Measurements from ENCODE around the gene ZNF100.
"Not testable (repeated sequence)": the region's sequence is repeated elsewhere in the genome, so short reads cannot be mapped to it uniquely, and the experiment has no call there.

ZNF100 gene

DNA sequence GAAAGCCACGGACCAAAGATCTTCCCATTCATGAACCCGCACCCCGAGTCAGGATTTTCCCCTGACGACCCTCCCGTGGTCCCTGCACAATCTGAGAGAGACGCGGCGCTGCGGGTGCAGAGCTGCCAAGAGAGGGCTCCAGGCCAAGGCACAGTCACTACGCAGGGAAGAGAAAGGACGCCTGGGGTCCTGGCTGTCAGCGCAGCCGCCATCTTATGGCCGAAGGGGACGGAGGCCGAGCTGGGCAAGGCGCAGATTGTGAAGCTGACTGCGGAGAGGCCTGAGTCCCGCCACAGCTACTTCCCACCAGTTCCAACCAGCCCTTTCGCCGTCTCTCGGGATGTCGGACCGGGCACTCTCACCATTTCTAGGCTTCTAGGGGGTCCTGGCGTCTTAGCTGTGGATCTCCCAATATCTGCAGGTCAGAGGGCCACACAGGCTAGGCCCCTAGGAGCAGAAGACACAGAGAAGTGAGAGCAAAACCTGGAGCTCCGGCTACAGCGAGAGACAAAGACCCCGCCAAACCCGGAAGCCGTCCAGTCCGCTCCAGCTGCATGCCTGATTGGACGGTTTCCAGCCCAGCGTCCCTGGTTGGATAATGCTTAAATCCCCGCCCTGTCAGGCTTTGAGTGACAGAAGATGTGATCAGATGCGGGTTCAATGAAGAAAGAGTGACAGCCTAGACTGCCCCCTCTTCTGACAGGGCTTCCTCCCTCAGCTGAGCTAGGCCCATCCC, at the start of gene ZNF100:
TSS of gene ZNF100 (minus strand) at position 515 of the 736 bp plus-strand sequence. CDS start at position 365, 150 bp downstream.
- DNase-seq, result peak; percentile 89

DNA sequence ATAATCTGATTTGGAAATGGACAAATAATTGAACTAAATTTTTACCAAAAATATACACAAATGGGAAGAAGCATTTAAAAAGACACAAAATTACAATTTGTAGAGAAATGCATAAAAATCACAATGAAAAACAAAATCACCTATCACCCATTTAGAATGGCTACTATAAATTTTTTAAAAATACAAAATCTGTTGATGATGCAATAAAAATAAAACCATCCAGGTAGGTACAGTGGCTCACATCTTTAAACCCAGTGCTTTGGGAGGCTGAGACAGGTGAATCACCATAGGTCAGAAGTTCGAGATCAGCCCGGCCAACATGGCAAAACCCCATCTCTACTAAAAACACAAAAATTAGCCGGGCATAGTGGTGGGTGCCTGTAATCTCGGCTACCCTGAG, 45.1 kb upstream of the ZNF100 start:
- no peak for DNase-seq

DNA sequence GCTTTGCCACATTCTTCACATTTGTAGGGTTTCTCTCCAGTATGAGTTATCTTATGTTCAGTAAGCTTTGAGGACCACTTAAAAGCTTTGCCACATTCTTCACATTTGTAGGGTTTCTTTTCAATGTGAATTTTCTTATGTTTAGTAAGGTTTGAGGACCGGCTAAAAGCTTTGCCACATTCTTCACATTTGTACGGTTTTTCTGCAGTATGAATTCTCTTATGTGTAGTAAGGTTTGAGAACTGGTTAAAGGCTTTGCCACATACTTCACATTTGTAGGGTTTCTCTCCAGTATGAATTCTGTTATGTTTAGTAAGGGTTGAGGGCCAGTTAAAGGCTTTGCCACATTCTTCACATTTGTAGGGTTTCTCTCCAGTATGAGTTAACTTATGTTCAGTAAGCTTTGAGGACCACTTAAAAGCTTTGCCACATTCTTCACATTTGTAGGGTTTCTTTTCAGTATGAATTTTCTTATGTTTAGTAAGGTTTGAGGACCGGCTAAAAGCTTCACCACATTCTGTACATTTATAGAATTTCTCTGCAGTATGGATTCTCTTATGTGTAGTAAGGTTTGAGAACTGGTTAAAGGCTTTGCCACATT, 41.1 kb upstream of the ZNF100 start:
- DNase-seq, result not testable (repeated sequence)

DNA sequence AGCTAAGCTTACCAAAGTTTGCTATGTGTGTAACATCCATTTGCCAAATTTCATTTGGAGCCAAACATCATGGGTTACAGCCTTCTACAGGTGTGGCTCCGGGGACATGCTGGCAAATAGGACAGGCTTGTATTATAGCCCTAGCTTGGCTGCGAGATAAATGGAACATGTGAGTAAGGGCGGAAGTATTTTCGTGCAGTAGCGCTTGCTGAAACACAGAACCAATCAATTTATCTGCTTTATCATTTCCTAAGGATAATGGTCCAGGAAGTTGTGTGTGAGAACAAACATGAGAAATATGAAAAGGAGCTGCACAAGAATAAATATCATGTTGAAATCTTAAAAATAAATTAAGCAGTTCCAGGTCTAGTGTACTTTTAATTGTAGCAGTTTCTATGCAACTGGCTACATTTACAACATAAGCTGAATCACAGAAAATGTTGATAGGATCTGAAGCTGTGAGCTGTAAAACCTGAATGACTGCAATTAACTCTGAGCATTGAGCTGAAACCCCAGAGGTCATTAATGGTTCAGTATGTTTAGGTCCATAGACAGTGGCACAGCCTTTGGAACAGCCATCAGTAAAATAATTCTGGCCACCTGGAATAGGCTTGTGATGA, 22.2 kb upstream of the ZNF100 start:
- DNase-seq, result no peak

DNA sequence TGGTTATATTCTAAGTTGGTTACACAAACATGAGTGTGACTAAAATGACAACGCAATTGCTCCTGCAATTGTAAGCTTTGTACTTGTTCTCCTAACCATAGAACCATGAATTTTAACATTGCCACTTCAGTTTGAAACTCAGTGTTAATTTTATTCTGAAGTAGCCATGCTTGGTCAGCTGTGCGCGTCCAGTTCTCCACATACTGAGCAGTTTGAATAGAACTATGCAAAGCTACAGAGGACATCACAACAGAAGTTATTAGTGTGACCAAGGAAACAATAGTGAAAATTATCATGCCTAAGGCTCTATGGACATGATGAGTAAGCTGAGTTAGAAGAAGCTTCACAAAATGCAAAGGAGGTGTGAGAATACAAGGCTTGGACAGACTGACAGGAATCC, 19.6 kb upstream of the ZNF100 start:
- DNase-seq, result no peak

DNA sequence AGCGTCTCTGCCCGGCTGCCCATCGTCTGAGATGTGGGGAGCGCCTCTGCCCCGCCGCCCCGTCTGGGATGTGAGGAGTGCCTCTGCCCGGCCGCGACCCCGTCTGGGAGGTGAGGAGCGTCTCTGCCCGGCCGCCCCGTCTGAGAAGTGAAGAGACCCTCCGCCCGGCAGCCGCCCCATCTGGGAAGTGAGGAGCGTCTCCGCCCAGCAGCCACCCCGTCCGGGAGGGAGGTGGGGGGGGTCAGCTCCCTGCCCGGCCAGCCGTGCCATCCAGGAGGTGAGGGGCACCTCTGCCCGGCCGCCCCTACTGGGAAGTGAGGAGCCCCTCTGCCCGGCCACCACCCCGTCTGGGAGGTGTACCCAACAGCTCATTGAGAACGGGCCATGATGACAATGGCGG, 8.4 kb upstream of the ZNF100 start:
- DNase-seq, result not testable (repeated sequence)

DNA sequence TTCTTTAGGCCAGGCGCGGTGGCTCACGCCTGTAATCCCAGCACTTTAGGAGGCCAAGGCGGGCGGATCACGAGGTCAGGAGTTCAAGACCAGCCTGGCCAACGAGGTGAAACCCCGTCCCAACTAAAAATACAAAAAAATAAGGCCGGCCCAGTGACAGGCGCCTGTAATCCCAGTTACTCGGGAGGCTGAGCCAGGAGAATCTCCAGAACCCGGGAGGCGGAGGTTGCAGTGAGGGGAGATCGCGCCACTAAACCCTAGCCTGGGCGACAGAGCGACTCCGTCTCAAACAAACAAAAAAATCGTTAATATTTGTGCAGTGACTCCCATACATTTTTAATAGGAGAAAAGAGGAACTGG, 694 bp downstream of the ZNF100 start:
- not testable (repeated sequence) for DNase-seq

DNA sequence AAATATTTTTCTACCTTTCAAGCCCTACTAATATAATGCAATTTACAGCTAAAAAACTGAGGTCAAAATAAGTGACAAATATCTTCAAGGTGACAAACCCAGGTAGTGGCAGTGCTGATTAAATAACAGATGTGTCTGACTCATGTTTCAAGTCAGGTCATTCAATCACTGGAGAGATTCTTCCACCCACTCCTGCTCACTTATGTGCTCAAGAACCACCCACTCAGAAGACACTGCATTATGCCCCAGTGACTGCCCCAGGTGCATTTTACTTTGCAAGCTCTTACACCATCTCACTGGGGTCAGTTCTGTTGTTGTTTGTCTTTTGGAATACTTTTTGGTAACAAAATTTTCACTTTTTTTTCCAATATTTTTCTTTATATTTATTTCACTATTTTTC, 2.2 kb downstream of the ZNF100 start:
- DNase-seq, result peak; percentile 7

DNA sequence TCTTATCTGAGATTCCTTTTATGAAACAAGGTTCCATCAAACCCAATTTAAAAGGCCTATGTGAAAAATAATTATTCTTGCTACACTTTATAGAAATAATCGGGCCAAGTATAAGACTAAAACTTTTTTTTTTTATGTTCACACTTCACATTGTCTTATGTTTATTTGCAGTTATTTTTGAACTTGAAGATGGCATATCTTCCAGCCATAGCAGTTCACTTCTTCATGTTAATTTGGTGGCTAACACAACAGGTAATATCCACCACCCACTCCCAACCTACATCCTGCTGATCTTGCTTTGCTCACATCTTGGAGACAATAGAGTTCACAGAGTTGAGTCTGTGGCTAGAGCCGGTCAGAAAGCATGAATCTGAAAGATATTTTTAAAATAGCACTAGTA, 5.8 kb downstream of the ZNF100 start:
- not testable (repeated sequence) for DNase-seq

DNA sequence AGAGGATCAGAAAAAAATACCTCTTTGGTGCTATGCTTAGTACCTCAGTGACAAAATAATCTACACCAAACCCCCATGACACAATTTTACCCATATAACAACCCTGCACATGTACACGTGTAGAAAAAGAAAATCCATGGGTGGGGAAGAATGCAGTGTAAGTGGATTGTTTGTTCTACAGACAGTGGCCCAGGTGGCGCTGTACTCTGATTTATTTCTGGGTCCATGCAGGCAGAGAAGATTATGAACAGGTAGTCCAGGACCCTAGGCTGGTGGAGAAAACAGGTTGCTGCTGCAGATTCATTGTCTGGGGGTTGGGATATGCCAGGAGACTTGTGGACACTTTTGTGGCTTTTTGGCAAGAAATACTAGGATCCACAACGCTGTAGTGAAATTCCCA, 9.1 kb downstream of the ZNF100 start:
- no peak for DNase-seq

DNA sequence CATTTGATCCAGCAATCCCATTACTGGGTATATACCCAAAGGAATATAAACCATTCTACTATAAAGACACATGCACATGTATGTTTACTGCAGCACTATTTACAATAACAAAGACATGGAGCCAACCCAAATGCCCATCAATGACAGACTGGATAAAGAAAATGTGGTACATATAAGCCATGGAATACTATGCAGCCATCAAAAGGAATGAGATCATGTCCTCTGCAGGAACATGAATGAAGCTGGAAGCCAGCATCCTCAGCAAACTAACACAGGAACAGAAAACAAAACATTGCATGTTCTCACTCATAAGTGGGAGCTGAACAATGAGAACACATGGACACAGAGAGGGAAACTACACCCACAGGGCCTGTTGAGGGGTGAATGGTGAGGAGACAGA, 11.8 kb downstream of the ZNF100 start:
- not testable (repeated sequence) for DNase-seq

DNA sequence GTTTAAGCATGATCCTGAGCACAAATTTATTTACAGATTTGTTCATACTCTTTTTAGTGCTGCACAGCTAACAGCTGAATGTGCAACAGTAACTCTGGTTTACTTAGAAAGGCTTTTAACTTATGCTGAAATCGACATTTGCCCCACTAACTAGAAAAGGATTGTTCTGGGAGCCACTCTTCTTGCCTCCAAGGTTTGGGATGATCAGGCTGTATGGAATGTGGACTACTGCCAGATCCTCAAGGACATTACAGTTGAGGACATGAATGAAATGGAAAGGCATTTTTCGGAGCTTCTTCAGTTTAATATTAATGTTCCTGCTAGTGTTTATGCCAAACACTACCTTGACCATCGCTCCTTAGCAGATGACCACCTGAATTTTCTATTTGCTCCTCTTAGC, 16.0 kb downstream of the ZNF100 start:
- DNase-seq, result no peak

DNA sequence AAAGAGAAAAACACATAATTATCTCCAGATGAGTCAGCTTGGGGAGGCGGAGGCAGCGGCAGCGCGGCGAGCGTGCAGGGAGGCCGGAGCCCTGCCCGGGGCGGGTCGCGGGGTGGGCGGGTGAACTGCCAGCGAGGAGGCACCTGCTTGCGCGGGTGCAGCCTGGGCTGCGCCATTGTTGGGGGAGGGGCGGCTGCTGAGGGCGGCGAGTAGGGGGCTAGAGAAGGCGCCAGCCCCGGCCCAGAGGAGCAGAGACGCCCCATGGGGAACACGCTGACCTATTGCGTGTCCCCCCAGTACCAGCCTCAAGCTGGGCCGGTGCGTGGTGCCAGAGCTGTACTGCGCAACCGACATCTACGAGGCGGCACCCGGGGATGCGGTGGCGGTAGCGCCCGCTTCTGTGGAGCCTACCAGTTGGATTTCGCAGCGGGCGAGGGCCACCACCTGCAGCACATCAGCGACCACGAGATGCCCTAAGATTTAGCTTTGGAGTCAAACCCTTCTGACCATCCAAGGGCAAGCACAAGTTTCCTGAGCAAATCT, 16.7 kb downstream of the ZNF100 start:
- DNase-seq, result no peak

DNA sequence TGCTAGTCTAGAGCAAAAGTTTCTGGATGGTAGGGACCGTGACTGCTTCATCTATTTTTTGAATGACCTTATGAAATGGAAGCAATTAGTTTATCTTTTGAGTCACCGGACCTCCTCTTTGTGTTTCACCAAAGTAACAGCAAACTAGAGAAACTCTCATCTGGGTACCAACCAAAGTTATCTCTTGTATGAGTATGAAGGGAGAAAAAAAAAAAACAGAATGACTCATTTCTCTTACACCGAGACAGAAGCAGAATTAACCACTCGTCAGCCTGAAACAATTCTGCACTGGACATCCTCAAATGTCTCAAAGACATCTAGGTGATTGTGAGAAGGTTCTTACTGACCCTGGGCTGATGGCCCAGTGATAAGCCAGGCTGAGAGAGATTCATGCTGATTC, 18.3 kb downstream of the ZNF100 start:
- no peak for DNase-seq

DNA sequence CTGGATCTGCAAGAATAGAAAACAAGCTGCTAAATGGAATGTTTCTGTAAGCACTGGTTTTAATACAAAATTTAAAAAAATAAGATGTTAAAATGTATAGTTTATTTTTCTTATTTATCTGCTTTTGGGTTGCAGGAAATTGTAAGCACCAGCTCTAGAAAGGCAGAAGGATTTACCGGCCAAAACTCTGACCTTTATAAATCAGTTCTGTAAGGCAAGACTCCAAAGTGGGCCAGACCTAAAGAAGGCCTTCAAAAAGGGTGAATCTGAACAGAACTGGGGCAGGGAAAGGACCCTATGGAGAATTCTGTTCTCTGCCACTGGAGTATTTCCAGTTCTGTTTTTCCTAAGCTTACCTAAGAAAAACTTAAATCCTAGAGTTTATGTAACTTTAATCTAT, 19.3 kb downstream of the ZNF100 start:
- no peak for DNase-seq

DNA sequence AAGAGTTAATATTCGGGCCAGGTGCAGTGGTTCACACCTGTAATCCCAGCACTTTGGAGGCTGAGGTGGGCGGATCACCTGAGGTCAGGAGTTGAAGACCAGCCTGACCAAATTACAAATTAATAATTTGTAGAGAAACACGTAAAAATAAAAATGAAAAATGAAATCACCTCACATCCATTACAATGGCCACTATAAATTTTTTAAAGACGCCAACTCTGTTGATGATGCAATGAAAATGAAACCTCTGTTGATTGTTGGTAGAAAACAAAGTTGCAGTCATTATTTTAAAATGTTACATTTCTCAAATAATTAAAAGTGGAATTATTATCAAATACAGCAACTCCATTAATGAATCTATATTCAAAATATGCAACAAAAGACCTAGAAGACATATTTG, 26.8 kb downstream of the ZNF100 start:
- DNase-seq, result no peak

DNA sequence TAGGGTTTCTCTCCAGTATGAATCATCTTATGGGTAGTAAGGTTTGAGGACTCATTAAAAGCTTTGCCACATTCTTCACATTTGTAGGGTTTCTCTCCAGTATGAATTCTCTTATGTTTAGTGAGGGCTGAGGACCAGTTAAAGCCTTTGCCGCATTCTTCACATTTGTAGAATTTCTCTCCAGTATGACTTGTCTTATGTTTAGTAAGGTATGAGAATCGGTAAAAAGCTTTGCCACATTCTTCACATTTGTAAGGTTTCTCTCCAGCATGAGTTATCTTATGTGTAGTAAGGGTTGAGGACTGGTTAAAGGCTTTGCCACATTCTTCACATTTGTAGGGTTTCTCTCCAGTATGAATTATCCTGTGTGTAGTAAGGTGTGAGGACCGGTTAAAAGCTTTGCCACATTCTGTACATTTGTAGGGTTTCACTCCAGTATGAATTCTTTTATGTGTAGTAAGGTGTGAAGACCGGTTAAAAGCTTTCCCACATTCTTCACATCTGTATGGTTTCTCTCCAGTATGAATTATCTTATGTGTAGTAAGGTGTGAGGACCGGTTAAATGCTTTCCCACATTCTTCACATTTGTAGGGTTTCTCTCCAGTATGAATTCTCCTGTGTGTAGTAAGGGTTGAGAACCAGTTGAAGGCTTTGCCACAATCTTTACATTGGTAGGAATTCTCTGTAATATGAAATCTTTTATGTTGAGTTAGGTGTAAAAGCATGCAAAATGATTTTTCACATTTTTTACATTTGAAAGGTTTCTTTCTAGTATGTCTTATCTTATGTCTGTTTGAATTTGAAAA, 40.2 kb downstream of the ZNF100 start:
- DNase-seq, result not testable (repeated sequence)

DNA sequence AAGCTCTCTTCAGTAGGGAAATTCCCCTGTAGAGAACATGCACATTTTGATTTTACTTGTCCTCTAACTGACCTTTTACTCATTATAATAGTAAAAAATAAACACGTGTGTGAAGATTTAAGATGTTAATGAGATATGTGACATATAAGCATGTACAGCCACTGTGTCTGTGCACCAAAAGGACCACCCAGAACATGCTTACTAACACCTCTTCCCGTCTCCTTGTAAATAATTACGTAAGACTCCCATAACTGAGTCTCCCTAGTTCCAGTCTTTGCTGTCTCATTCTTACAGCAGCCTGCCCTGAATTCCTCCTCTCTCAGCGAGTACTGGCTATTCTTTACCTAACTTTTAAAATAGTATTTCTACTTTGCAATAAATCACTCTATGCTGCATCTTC, 53.6 kb downstream of the ZNF100 start:
- no peak for DNase-seq

DNA sequence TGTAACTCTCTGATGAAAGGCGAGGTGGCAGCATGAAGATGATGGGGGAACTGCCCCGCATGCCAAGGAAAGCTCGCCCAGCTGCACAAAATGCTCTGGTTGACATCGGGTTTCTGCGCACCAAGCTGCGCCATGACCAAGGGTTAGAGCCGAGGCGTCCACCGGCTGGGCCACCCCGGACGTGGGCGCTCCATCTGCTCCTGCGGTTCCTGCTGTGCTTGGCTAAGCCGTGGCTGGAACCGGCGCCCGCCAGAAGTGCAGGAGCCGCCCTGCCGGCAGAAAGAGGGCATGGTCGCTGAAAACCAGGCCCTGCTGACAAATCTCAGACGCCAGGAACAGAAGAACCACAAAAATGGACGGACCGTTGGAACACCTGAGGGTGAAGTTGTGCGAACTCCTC, 57.9 kb downstream of the ZNF100 start:
- DNase-seq, result no peak

DNA sequence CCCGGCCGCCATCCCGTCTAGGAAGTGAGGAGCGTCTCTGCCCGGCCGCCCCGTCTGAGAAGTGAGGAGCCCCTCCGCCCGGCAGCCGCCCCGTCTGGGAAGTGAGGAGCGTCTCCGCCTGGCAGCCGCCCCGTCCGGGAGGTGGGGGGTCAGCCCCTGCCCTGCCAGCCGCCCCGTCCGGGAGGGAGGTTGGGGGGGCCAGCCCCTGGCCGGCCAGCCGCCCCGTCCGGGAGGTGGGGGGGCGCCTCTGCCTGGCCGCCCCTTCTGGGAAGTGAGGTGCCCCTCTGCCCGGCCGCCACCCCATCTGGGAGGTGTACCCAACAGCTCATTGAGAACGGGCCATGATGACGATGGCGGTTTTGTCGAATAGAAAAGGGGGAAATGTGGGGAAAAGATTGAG, 59.5 kb downstream of the ZNF100 start:
- DNase-seq, result not testable (repeated sequence)

DNA sequence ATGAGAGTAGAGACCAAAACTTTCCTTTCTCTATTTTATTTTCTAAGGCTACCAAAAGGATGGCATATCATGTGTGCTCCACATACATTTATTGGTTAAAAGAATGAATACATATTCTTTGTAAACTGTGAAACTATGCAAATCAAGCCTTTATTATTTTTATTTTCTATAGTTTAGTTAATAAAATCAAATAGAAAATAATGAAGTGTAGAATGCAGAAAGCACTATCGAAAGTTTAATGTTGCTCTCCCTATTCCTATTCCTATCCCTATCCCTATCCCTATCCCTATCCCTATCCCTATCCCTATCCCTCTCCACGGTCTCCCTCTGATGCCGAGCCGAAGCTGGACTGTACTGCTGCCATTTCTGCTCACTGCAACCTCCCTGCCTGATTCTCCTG, 60.3 kb downstream of the ZNF100 start:
- no peak for DNase-seq

DNA sequence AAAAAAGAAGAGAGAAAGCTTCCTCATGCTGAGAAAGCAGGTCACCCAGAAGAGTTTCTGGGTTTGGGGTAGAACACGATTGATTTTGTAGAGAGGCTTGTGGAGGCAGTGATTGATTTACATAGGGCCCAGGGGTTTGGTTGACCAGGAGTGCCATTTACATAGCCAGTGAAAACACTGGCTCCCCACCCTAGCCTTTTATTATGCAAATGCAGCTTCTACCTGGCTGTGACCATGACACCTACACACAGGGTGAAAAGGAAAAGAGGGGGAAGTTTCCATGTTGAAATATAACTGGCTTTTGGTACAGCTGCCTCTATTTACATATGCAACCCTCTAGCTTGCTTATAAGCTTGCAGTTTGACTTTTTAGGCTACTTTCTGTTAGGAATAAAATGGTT, 62.0 kb downstream of the ZNF100 start:
- DNase-seq, result no peak

DNA sequence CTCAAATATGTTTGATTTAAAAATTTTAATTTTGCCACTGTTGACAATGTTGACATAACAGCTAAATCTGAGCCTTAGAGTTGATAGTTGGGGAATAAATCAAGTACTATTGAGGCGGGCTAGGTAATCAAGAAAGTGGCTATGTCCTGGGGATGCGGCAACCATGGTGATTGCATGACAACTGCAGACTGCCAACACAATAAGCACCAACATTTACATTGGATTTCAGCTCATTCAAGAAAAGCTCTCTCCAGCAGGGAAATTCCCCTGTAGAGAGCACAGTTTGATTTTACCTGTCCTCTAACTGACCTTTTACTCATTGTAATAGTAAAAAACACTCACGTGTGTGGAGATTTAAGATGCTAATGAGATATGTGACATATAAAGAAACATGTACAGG, 63.1 kb downstream of the ZNF100 start:
- no peak for DNase-seq

Data from DMS79 (cell line).